ENCODE data around the gene DPF3. TPM values are rescaled to one million over a fixed set of nuclear protein-coding genes. Genes with fewer than 3 reads are reported as not detected.

Gene DPF3
- polyA plus RNA-seq, 1 donor from 2014 or later, result 6.0 TPM

DNA sequence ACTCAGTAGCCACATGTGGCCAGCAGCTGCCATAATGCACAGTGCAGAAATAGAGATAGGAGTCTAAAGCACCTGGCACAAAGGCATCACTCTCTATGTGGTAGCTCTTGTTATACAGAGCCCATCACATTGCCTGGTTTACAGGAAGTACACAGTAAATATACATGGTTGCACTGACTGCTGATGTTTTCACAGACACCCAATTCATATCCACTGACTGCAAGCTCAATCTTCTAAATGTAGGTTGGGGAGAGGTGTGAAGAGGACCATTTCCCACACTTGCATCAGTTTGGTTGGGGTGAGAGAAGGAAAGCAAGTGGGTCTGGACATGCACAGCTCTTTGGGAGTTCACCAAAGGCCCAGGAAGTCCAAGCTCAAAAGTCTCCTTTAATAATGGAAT, 172.8 kb downstream of the DPF3 start:
- H3K9me3 Mint-ChIP-seq, result no peaks in the 10 kb centered on the region
- H3K36me3 Mint-ChIP-seq, result peaks cover 11% of the 10 kb centered on the region
- H3K27ac Mint-ChIP-seq, result no peak overlapping the region
- no peaks in the 10 kb centered on the region for H3K27me3 Mint-ChIP-seq
- H3K4me1 Mint-ChIP-seq, result peaks cover 28% of the 10 kb centered on the region in 3 donors
- no peak overlapping the region for H3K4me3 Mint-ChIP-seq

GRCh38 chr14:72717220-72717619, 176.7 kb downstream of the DPF3 start:
- H3K27ac Mint-ChIP-seq, result peak overlapping the region; percentile 8 to 49 (median 22)

DNA sequence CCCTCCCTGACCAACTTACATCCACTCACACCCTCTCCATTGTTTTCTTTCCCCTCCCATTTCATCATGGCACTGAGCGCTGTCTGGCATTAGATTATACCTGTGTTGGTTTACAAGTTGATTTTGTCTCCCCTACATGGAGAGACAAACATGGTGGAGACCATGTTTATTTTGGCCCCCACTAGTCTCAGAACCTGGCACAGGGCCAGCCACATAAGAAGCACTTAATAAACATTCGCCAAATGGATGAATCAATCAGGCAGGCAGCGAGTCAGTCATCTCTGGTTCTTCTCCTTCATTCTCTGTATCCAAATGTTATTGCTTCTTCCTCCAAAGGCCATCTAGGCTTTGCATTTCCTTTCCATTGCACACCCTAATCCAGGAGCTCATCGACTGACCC, 177.4 kb downstream of the DPF3 start:
- H3K27me3 Mint-ChIP-seq, result no peaks in the 10 kb centered on the region
- H3K36me3 Mint-ChIP-seq, result peaks cover 8% of the 10 kb centered on the region
- peak overlapping the region in 2 of 3 donors; percentile 25 to 47 for H3K27ac Mint-ChIP-seq
- H3K4me3 Mint-ChIP-seq, result peak overlapping the region; percentile 17 to 52 (median 22)
- H3K9me3 Mint-ChIP-seq, result no peaks in the 10 kb centered on the region
- peaks cover 39 to 47% (median 45%) of the 10 kb centered on the region in 3 donors for H3K4me1 Mint-ChIP-seq

More at GRCh38 chr14:72717220-72717619, 176.7 kb downstream of the DPF3 start:
- Mint-ChIP-seq H3K27me3 (no peaks in the 10 kb centered on the region), H3K36me3 (peaks cover 3% of the 10 kb centered on the region), H3K4me1 (peaks cover 38 to 51% (median 48%) of the 10 kb centered on the region in 3 donors), H3K4me3 (peak overlapping the region in 2 of 4 donors; percentile 7 to 17), H3K9me3 (no peaks in the 10 kb centered on the region)

- peak overlapping the region in 3 of 4 donors; percentile 31 to 38 (median 34) for H3K4me3 Mint-ChIP-seq
These were observed 178.1 kb downstream of the DPF3 start for GRCh38 chr14:72715850-72716228.

DNA sequence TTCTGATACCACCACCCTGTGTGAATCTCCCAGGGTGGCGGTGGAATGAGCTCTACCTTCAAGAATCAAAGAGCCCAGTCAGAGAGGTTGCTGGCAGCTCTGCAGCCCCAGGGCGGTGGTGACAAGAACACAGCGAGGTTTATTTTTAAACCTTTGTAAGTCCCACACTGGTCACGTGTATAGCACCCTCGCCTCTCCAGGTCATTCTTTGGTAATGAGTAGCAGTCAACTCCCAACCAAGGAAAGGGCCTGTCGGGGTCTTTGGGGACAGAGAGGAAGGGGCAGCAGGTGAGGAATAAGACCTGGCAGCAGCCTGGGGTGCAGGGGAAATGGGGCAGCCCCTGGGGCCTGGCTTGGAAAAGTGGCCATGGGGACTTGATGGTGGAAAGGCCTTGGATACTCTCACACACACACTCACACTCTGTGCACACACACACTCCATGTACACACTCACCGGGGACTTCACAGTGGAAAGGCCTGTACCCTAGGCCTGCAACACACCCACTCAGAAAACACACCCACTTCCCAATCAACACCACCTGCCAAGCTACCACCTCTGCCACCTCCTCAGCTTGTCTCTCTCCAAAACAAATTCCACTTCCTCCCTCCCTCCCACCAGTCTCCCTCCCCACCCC, 178.6 kb downstream of the DPF3 start:
- peaks cover 37 to 45% (median 44%) of the 10 kb centered on the region in 3 donors for H3K4me1 Mint-ChIP-seq
- H3K36me3 Mint-ChIP-seq, result peaks cover 13% of the 10 kb centered on the region

More at GRCh38 chr14:72715850-72716228, 178.1 kb downstream of the DPF3 start:
- H3K27me3 Mint-ChIP-seq, result no peaks in the 10 kb centered on the region
- H3K4me1 Mint-ChIP-seq, result peaks cover 37 to 46% (median 45%) of the 10 kb centered on the region in 3 donors
- H3K36me3 Mint-ChIP-seq, result peaks cover 13% of the 10 kb centered on the region
- peak overlapping the region in 2 of 3 donors; percentile 19 to 25 for H3K27ac Mint-ChIP-seq
- H3K9me3 Mint-ChIP-seq, result no peaks in the 10 kb centered on the region

DNA sequence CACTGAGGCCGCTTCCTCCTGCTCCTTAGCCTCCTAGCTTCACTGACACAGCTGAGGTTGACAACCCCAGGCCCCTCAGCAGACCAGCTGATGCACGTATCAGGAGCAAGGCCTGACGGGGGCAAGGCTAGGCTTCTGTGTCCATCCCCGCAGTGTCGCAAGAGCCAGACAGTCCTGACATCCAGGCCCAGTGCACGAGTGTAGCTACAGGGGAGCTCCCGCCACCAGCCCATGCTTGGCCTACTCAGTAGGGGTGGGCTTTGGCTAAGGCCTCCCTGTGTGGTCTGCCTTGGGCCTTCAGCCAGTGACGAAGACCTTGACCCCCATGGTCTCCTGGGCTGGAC, 179.1 kb downstream of the DPF3 start:
- peak overlapping the region in 2 of 4 donors; percentile 80 to 87 for H3K4me3 Mint-ChIP-seq
- H3K9me3 Mint-ChIP-seq, result no peaks in the 10 kb centered on the region
- H3K27me3 Mint-ChIP-seq, result no peaks in the 10 kb centered on the region
- peaks cover 17% of the 10 kb centered on the region for H3K36me3 Mint-ChIP-seq
- peak overlapping the region in 2 of 3 donors; percentile 19 to 90 for H3K27ac Mint-ChIP-seq
- H3K4me1 Mint-ChIP-seq, result peaks cover 37 to 47% (median 43%) of the 10 kb centered on the region in 3 donors

More for the DNA sequence above, 178.6 kb downstream of the DPF3 start:
- no peaks in the 10 kb centered on the region for H3K9me3 Mint-ChIP-seq
- H3K27me3 Mint-ChIP-seq, result no peaks in the 10 kb centered on the region
- peak overlapping the region in 2 of 3 donors; percentile 19 to 90 for H3K27ac Mint-ChIP-seq
- peak overlapping the region in 2 of 4 donors; percentile 80 to 87 for H3K4me3 Mint-ChIP-seq

DNA sequence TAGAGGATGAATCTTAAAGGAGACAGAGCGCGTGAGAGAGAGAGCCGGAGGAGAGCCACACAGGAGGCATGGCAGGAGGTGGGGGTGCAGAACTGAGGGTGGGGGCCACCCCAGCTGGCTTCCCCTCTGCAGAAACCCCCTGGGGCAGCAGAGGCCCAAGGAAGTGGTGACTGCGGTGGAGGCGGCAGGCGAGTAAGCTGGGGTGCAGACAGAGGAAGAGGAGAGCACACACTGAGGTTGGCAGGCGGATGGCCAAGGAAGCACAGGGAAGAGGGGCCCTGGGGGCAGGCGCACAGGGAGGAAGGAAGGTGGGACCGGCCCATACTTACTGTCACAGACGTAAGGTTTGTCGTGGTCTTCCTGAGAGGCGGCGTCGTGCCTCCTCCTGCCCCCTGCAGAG, 179.8 kb downstream of the DPF3 start:
- H3K4me1 Mint-ChIP-seq, result peaks cover 37 to 47% (median 43%) of the 10 kb centered on the region in 3 donors
- H3K36me3 Mint-ChIP-seq, result peaks cover 17% of the 10 kb centered on the region
- peak overlapping the region in 2 of 3 donors; percentile 19 to 31 for H3K27ac Mint-ChIP-seq
- H3K9me3 Mint-ChIP-seq, result no peaks in the 10 kb centered on the region
- H3K4me3 Mint-ChIP-seq, result peak overlapping the region; percentile 51 to 87 (median 69)
- no peaks in the 10 kb centered on the region for H3K27me3 Mint-ChIP-seq

DNA sequence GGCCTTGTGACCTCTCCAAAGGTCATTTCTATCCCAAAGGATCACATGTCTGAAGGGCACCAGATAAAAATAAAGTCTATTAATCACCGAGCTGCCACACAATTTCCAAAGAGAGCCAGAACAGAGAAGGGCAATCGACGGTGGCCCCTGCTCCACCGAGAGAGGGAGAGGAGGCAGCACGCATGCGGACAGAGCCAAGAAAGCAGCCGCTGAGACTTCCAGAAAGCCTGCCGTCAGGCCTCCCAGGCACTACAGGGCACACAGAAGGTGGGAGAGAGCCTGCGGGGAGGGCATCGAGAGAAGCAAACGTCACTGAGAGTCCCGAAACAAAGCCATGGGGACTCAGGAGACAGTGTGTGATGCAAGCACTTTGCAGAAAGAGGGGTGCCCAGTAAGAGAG, 182.0 kb downstream of the DPF3 start:
- Mint-ChIP-seq H3K36me3 (peaks cover 19% of the 10 kb centered on the region), H3K4me3 (peak overlapping the region in 1 of 4 donors; percentile 17), H3K27ac (peak overlapping the region in 2 of 3 donors; percentile 40 to 83), H3K27me3 (no peaks in the 10 kb centered on the region), H3K9me3 (peaks cover 0 to 1% (median 0%) of the 10 kb centered on the region in 3 donors), H3K4me1 (peaks cover 26 to 40% (median 35%) of the 10 kb centered on the region in 3 donors)

GRCh38 chr14:72709916-72710611, 183.8 kb downstream of the DPF3 start:
- Mint-ChIP-seq H3K4me1 (peaks cover 16 to 24% (median 21%) of the 10 kb centered on the region in 3 donors), H3K4me3 (no peak overlapping the region), H3K36me3 (peaks cover 19% of the 10 kb centered on the region), H3K9me3 (peaks cover 0 to 1% (median 0%) of the 10 kb centered on the region in 3 donors), H3K27me3 (no peaks in the 10 kb centered on the region), H3K27ac (no peak overlapping the region)

GRCh38 chr14:72708708-72709475, 185.0 kb downstream of the DPF3 start:
- peaks cover 0 to 1% (median 0%) of the 10 kb centered on the region in 3 donors for H3K9me3 Mint-ChIP-seq
- H3K27ac Mint-ChIP-seq, result peak overlapping the region in 1 of 3 donors; percentile 41
- peaks cover 9 to 16% (median 14%) of the 10 kb centered on the region in 3 donors for H3K4me1 Mint-ChIP-seq
- no peak overlapping the region for H3K4me3 Mint-ChIP-seq
- H3K27me3 Mint-ChIP-seq, result no peaks in the 10 kb centered on the region
- H3K36me3 Mint-ChIP-seq, result peaks cover 23% of the 10 kb centered on the region

DNA sequence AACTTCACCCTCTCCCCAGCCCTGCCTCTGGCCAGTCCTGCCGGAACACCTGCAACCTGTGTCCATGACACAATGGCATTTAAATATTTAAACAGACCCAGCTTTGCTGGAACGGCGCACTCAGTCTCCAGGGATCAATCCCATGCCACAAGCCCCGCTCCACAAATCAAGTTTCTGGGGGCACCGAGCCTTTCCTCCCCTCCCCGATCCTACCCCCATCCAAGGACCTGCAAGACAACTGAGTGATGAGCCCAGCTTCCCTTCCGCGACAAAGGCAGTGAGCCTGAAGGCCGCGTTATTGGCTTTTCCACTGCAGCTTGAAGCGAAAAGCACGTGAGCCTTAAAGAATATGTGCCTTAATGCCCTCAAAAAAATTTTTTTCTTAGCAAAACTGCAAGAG, 185.7 kb downstream of the DPF3 start:
- Mint-ChIP-seq H3K9me3 (peaks cover 0 to 1% (median 0%) of the 10 kb centered on the region in 3 donors), H3K36me3 (peaks cover 23% of the 10 kb centered on the region), H3K4me3 (no peak overlapping the region), H3K4me1 (peaks cover 5 to 12% (median 9%) of the 10 kb centered on the region in 3 donors), H3K27me3 (no peaks in the 10 kb centered on the region), H3K27ac (peak overlapping the region in 1 of 3 donors; percentile 41)

DNA sequence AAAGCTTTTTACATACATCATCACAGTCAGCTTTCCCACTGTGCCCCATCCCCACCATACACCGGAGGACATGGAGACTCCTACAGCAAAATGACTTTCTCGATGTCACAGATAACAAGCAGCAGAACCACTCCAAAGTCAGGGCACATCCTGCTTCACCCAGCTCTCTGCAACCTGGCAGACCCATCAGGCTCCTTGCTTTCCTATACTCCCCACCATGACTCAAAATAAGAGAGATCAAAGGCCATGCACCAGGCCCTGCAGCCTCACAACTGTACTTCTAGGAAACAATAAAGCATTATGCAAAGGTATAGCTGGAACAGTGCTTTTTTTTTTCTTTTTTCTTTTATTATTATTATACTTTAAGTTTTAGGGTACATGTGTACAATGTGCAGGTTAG, 187.4 kb downstream of the DPF3 start:
- Mint-ChIP-seq H3K4me1 (peaks cover 2 to 9% (median 2%) of the 10 kb centered on the region in 3 donors), H3K27me3 (no peaks in the 10 kb centered on the region), H3K36me3 (peaks cover 15% of the 10 kb centered on the region), H3K4me3 (no peak overlapping the region), H3K9me3 (peaks cover 0 to 1% (median 0%) of the 10 kb centered on the region in 3 donors), H3K27ac (no peak overlapping the region)

GRCh38 chr14:72704502-72704901, 189.4 kb downstream of the DPF3 start:
- Mint-ChIP-seq H3K4me1 (peaks cover 6 to 13% (median 12%) of the 10 kb centered on the region in 3 donors), H3K9me3 (peaks cover 0 to 1% (median 0%) of the 10 kb centered on the region in 3 donors), H3K36me3 (peaks cover 8% of the 10 kb centered on the region), H3K27me3 (no peaks in the 10 kb centered on the region), H3K27ac (no peak overlapping the region), H3K4me3 (no peak overlapping the region)

DNA sequence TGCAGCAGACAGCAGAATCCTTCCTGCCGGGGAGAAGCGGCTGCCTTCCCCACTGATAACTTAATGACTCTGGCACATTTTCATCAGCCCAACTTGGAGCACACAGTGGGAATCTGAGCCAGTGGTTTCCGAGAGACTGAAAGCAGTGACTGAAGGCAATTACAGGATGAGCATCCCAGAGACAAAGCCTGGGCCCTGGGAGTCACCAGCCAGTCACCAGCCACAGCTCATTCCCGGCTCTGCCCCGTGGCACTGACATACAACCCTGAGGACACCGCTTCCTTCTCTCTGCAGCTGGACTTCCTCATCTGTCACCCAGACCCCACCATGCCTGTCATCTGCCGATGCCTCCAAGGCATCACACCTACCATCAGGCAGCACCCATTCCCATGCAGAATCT, 192.3 kb downstream of the DPF3 start:
- peaks cover 0 to 2% (median 1%) of the 10 kb centered on the region in 3 donors for H3K9me3 Mint-ChIP-seq
- peaks cover 21% of the 10 kb centered on the region for H3K36me3 Mint-ChIP-seq
- peaks cover 6 to 15% (median 12%) of the 10 kb centered on the region in 3 donors for H3K4me1 Mint-ChIP-seq
- no peak overlapping the region for H3K27ac Mint-ChIP-seq
- no peak overlapping the region for H3K4me3 Mint-ChIP-seq
- H3K27me3 Mint-ChIP-seq, result no peaks in the 10 kb centered on the region

GRCh38 chr14:72701237-72701565, 192.7 kb downstream of the DPF3 start:
- Mint-ChIP-seq H3K27ac (no peak overlapping the region), H3K4me1 (peaks cover 6 to 15% (median 12%) of the 10 kb centered on the region in 3 donors), H3K36me3 (peaks cover 21% of the 10 kb centered on the region), H3K4me3 (no peak overlapping the region), H3K9me3 (peaks cover 0 to 2% (median 1%) of the 10 kb centered on the region in 3 donors), H3K27me3 (no peaks in the 10 kb centered on the region)
